GM21367 (cell line): Measurements from ENCODE around the gene SDC4.

ENCODE experiments used
- ATAC-seq: cut with Tn5 transposase; IDR thresholded peaks from one replicate; pipeline ENCODE4 v1.9.1; 2021; ENCODE audit not compliant: unreplicated experiment

Gene SDC4, protein sequence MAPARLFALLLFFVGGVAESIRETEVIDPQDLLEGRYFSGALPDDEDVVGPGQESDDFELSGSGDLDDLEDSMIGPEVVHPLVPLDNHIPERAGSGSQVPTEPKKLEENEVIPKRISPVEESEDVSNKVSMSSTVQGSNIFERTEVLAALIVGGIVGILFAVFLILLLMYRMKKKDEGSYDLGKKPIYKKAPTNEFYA

DNA sequence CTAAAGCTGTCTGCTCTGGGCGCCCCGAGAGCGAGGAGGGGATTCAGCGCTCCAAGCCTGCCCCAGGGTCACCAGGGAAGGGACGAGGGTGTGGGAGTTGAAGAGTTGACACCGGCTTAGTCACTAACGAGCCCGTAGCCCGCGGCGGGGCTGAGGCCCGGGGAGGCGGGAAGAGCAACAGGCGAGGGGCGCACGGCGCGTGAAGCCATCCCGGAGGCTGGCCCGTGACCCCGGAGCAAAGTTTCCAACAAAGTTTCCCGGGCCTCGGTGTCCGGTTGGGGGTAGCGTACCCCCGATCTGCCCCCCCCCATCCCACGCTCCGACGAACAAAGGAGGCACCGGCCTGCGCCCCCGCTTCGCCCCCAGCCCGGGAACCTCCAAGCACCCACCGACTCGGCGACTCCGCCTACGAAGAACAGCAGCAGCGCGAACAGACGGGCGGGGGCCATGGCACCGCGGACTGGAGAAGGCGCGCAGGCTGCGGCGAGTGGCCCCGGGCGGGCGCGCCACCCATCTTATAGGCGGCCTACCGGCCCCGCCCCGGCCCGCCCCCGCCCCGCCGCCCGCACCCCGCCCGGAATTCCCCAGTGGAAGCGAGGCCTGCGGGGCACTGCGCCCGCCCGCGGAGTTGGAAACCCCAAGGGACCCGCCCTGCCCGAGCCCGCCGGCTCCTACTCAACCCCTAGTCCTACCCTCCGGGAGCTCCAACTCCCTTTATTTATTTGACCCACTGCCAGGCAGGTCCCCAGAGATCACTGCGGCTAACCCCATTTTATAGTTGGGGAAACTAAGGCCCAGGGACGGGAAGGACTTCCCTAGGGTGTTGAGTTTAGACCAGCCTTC is at the start of gene SDC4:
Gene SDC4, minus strand, starts transcription at position 489 of the 843 bp plus-strand sequence. Its CDS starts 40 bp downstream, at position 449.
- ATAC-seq: no peak

DNA sequence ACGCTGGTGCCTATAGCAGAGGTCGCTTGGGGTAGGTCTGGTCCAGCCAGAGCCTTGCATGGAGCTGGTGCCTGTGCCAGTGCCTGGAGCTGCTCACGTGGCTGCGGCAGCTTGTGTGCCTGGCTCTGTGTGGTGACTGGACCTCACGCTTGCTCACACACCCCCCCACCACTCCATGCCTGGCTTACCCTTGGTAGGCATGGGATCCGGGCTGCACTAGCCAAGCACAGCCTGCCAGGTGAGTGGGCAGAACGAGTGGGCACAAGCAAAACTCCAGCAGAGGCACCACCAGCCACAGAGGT is 46.8 kb upstream of the SDC4 start:
- no peak for ATAC-seq

DNA sequence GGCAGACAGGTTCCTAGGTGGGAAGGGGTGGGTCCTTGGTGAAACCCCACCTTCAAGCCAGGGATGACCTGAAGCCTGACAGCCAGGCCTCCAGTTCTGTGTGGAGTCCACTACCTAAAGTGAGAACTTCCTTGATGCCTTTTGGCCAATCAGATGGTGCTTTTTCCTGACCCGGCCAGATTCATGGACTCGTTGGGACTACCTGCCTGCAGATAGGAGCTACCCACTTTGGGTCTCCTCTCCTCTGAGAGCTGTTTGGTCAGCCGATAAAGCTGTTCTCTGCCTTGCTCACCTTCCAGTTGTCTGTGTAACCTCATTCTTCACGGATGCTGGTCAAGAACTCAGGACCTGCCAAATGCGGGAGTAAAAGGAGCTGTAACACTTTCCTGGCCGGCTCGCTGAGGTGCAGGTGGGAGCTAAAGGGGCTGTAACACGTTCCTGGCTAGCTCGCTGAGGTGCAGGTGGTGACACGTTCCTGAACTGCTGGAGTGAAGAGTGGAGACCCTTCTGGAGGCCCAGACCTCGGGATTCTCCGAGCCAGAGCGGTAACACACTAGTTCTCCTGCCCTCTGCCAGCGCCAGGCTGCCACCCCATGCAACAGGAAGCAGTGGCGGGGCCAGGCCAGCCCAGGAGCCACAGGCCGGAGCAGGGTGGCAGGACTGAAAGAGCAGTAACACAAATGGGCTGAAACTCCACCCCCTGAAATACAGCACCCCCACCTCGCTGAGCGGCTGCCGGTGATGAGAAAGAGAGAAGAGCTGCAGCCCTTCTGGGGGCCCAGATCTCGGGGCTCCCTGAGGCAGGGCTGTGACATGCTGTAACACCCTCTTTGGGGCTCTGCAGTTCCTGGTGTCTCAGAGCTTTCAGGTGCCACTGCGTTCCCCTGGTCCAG is 46.2 kb upstream of the SDC4 start:
- ATAC-seq: no peak

DNA sequence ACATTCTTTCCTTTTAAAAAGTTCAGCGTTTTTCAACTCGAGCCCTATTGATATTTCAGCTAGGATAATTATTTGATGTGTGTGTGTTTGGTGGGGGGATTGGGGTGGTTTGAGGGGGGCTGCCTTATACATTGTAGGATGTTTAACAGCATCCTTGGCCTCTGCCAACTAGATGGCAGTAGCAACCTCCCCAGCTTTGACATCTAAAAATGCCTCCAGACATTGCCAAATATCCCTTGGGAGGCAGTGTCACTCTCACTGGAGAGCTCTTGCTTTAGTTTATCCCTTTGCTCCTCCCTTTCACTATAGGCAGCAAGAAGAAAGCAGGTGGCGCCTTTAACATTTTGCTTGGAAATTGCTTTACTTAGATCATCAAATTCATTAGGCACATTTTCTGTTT is 44.5 kb upstream of the SDC4 start:
- ATAC-seq: no peak

DNA sequence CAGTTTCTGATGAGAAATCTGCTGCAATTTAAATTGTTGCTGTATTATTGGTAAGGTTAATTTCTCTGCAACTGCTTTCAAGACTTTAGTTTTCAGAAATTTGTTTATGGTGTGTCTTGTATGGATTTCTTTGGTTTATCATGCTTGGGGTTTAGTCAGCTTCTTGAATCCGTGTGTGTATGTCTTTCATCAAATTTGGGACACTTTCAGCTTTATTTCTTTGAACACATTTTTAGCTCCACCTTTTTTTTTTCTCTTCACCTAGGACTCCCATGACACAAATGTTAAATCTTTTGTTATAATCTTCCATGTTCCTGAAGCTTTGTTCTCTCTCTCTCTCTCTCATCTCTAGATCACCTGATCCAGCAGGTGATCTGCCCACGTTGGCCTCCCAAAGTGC is 43.3 kb upstream of the SDC4 start:
- ATAC-seq: no peak

DNA sequence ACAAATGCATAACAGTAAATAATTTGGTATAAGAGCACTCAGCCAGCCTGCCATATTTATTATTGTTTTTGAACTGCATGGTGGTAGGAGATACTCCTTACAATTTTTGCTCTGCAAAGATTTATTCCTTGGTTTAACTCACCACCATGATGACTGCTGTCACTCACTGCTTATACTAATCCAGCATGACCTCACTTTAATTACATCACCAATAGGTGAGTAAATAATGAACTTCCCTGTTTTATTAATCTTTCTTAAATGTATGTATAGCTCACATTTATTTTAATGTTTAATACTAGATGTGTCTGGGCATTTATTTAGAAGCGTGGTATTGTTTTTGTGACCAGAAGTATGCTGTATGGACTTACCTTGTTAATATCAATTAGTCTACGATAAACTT is 42.7 kb upstream of the SDC4 start:
- ATAC-seq: no peak

DNA sequence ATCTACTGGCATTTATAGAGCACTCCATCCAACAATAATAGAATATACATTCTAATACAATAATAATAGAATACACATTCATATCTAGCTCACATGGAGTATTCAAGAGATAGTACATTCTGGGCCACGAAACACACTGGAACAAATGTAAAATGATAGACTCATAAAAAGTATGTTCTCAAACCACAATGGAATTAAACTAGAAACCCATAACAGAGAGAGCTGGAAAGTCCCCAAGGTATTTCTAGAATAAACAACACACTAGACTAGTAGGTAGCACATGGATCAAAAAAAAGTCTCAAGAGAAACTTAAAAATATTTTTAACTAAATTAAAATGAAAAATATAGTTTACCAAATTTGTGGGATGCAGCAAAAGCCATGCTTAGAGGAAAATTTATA is 39.0 kb upstream of the SDC4 start:
- ATAC-seq: no peak

DNA sequence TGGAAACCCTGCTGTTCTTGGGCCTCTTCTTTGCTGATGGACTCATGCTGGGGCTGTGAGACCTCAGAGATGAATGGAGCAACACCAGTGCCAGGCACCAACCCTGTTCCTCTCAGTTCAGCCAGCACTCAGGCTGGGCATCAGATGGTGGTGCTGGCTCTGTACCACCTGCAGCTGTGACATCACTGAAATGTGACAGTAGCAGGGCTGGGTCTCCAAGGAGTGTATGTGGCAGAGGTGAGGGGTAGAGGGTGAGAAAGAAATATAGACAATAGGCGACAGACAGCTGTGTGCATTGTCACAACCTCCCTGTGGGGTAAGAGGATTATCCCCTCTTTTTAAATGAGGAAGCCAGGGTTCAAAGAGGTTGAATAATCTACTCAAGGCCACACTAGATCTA is 30.0 kb upstream of the SDC4 start, which contains the start of gene TP53TG5:
Gene TP53TG5, minus strand, starts transcription at position 135 of the 400 bp plus-strand sequence. Its CDS starts 89 bp downstream, at position 46.
- ATAC-seq: no peak

DNA sequence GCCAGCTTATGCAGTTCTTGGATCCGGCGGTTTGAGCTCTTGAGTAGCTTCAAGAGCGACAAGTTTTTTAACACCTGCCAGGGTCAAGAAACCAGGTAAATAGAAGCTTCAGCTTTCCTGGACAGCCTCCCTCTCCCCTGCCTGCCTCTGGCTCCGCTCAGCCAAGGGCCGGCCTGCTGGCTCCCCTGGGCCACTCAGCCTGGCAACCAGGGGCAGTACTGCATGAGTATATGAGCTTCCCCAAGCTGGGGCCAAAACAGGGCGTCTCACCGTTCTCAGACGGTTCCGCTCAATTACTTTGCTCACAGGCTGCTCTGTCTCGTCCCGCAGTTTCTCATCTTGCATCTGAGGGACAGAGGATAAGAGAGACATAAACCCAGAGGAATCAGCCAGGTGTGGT is 29.0 kb upstream of the SDC4 start:
- ATAC-seq: no peak

DNA sequence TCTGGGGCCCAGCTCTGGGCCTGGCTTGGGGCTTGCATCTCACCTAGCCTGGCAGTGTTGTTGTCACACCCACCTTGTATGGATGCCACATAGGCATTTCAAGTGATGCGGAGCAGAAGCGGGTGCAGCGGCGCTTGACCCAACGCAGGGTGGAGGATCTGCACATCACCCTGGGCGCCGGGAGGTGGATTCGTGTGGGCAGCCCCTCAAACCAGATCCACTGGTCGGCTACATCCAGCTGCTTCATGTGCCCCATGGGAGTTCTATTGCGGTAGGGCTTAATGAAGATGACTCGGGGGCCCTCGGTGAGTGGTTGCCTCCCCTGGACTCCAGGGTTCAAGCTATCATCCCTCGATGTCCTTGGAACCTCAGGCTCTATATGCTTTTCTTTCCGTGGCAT is 26.7 kb upstream of the SDC4 start:
- ATAC-seq: no peak

DNA sequence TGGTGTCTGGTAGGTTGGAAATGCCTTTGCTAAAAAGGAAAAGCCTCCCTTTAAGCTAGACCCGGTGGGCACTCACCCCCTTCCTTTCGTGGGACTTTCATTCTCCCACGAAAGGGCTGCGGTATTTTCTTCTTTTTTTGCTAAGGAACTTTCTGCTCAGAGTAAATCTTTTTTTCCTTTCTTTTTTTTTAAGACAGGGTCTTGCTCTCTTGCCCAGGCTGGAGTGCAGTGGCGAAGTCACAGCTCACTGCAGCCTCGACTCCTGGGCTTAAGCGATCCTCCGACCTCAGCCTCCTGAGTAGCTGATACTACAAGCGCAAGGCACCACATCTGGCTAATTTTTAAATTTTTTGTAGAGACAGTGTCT is 25.9 kb upstream of the SDC4 start:
- ATAC-seq: no peak

DNA sequence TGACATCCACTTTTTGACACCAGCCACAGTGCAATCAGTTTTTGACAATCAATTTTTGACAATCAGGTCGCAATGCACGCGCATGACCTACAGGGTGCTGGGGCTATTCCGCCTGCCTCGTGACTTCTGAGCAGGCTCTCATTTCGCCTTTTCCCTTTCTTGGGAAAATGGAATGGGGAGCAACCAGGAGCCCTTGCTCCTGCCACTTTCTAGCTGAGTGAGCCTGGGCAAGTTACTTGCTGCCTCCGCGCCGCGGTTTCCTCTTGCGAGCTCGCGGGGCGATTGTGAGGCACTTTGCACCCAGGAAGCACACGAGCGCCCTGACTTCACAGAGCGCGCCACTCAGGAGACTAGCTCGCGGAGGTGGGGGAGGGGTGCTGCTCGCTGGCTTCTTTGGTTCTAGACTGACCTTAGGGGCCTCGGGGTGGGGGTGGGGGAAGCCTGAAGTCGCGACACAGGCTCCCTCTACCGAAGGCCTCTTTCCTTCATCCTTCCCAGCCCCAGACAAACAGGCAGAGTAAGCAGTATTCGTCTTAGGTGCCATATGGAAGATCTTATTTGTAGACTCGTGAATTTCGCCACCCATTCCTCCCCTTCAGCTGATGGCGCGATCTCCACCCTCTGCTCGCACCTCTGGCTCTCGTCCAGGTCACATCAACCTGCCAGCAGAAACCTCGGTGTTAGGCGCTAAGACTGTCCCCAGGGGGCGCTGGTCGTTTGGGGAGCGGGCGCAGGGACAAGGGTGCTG is 25.3 kb upstream of the SDC4 start:
- no peak for ATAC-seq

DNA sequence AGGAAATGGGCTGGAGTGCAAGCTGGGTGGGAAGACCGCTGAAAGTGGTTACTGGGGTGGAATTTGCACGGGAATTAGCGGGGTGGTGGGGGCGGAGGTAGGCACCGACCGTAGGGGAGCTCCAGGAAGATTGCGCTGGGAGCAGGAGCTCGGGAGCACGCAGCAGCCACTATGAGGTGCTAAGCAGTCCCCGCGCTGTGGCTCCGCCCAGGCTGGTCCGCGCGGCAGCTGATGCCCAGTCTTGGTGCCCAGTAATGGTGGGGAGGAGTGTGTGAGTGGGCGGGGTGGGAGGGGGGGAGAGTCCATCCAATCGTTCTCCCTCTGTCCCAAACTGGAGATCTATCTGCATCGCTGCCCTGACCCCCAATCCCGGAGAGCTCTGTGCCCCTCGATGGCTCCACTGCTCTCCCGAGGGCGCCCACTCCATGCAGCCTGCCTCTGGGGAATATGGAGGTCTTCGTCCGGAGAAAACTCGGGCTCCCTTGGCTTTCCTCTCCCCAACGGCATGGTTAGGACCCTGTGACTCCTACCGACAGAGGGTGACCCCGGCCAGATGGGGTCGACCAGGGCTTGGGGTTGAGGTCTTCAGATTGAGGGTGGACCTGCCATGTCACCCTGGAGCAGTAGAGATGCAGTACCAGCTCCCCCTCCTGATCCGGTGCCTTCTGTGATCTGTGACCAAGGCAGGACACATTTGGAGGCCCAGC is 24.6 kb upstream of the SDC4 start:
- no peak for ATAC-seq

DNA sequence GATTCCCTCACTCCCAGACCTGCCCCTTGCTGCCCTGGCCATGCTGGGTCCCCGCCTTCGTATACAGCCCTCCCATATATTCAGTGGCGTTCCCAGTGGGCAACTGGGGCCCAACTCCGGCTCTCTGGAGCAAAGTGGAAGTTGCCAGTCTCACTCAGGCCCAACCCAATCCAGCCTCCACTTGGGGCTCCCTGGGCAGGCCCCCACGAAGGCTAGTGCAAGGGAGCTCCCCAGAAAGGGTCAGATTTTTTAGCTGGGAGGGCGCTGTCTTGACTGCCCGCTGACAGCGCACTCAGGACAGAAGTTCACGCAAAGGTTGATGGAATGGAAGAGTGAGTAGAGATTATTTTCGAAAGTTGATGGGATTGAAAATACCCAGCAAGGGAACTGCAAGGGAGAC is 24.0 kb upstream of the SDC4 start:
- ATAC-seq: no peak

DNA sequence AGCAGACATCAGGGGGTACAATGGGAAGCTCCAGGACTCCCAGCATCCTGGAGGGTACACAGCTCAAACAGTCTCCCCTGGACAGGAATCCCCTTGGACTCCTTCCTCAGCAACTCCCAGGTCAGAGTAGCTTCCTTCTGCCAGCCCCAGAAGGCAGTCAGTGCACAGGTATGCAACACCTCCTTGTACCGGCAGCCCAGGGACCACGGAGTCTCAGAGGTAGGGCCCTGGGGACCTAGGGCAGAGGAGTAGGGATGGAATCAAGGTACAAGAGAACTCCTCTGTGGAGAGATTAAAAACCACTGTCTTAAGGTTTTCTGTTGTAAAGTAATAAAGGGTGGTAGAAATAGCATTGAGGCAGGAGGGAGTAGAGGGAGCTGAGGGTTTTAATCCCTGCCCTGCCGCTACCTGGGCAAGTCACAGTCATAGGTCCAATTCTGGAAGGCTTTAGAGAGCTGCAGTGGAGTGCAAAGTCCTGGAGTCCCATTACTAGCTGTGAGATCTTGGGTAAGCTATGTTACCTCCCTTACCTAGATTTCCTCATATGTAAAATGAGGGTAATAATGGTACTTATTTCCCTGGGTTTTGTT is 22.4 kb upstream of the SDC4 start:
- ATAC-seq: no peak

DNA sequence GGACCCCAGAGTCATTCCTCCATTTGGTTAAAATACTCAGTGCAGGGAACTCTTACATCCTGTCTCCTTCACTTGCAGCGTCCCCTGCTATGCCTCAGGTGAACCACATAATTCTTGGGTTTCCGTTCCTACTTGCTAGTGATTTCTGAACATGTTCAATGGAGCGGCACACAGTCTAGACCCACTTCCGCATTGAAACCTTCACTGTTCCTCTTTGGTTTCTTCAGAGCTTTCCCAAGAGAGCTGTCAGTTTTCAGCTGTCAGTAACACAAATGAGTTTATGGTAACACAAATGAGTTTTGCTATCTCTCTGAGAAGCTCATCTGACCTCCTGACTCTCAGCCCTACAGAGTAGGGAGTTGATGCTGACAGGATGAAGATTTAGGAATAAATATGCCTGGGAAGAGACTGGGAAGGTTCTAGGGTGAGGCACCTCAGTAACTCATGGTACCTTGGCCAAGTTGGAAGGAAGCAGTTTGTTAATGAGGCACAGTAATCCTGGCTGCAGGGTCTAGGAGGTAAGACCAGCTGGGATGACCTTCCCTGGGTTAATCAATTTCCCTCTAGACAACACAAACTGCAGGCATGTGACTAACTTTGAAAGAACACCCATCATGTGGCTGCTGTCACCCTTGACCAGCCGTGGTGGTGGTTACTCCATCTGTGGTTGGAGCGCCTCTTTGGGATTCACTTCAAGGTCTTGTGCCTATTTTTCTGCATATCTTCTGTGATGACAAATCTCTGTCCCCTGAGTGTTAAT is 20.2 kb upstream of the SDC4 start:
- peak; percentile 63 for ATAC-seq

DNA sequence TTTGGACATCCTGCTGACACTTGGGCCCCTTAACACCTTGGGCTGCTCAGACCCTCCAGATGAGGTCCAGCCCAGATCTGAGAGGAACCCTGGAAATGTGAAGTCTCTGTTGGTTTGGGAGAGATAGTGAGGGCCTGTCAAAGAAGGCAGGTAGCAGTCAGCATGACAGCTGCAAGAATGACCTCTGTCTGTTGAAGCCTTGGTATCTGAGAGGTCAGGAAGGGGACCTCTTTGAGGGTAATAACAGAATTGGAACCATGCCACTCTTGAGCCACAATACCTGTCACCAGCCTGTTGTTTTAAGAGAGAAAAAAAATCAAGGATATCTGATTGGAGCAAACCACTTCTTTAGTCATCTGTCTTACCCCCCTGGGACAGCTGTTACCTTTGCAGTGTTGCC is 18.9 kb upstream of the SDC4 start:
- ATAC-seq: no peak

DNA sequence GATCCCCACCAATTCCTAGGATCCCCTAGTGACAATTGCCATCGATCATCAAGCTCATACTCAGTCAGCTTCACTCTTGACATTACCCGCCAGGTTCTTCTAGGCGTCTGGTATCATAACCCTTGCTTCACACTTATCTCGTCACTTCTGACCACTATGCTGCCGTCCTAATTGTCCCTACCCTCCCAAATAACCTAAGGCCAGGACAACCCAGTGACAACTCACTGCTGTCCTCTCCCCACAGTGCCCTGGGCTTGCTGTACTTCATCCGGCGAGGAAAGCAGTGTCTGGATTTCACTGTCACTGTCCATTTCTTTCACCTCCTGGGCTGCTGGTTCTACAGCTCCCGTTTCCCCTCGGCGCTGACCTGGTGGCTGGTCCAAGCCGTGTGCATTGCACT is 18.4 kb upstream of the SDC4 start:
- ATAC-seq: no peak

DNA sequence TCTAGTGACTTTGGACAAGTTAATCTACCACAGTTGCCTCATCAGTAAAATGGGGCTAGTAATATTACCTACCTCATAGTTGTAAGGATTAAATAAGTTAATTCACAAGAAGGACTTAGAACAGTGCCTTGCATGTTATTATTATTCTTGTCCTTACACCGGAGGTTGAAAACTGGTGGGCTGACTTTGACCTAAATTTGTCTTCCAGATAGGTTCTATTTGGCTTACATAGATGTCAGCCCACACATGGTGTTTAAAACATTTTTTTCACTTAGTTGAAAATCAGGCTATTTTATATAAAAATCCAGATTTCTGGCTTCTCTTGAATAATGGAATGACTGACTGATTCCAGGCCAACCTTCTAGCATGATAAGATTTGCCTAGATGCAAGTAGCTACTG is 18.0 kb upstream of the SDC4 start:
- no peak for ATAC-seq
